HUES64 (cell line): ENCODE results near the gene R3HDML.
A peak's percentile ranks its signal among the peaks of the same experiment; 100 is the strongest.
"Not testable (repeated sequence)": the region's sequence is repeated elsewhere in the genome, so short reads cannot be mapped to it uniquely, and the experiment has no call there.

Experiments
- H3K27ac ChIP-seq: 2 replicates; pipeline ENCODE4 v1.7.0; 2013; ENCODE audit warnings: low read depth, low read length, inconsistent platforms
- H3K27me3 ChIP-seq: 2 replicates; pipeline ENCODE4 v1.6.1; 2013; ENCODE audit warnings: mild to moderate bottlenecking, low read length; ENCODE audit not compliant: insufficient read depth
- H3K36me3 ChIP-seq: 2 replicates; pipeline ENCODE4 v1.6.1; 2013; ENCODE audit warnings: mild to moderate bottlenecking, low read length; ENCODE audit not compliant: insufficient read depth
- H3K4me1 ChIP-seq: 2 replicates; pipeline ENCODE4 v1.6.1; 2013; ENCODE audit warnings: mild to moderate bottlenecking, low read length, moderate library complexity; ENCODE audit not compliant: insufficient read depth
- H3K4me3 ChIP-seq: 2 replicates; pipeline ENCODE4 v1.5.1; 2013; ENCODE audit warnings: mild to moderate bottlenecking, low read length, moderate library complexity
- H3K9ac ChIP-seq: 2 replicates; pipeline ENCODE4 v1.6.1; 2013; ENCODE audit warnings: mild to moderate bottlenecking, low read depth, low read length
- H3K9me3 ChIP-seq: 2 replicates; pipeline ENCODE4 v1.6.1; 2013; ENCODE audit warnings: low read depth, low read length; ENCODE audit not compliant: insufficient read depth
- WGBS: fragments of 150-250, 120-280 bp; methylation state at CpG from one replicate; pipeline ENCODE4 v1.1.7; 2013; ENCODE audit warnings: missing lambda C conversion rate; 5-methylcytosine and 5-hydroxymethylcytosine counted together

R3HDML gene

GRCh38 chr20:44331201-44331600 is 5.6 kb upstream of the R3HDML start:
- no peak overlapping the region for H3K4me3 ChIP-seq
- no peaks in the 10 kb centered on the region for H3K9me3 ChIP-seq
- WGBS = 100% methylated on average over 2 of the region's 2 CpGs
- H3K4me1 ChIP-seq = peaks cover 6% of the 10 kb centered on the region
- H3K27ac ChIP-seq = no peak overlapping the region
- no peaks in the 10 kb centered on the region for H3K36me3 ChIP-seq
- no peak overlapping the region for H3K9ac ChIP-seq
- H3K27me3 ChIP-seq = no peaks in the 10 kb centered on the region; the same call in 1 of the 2 replicates

DNA sequence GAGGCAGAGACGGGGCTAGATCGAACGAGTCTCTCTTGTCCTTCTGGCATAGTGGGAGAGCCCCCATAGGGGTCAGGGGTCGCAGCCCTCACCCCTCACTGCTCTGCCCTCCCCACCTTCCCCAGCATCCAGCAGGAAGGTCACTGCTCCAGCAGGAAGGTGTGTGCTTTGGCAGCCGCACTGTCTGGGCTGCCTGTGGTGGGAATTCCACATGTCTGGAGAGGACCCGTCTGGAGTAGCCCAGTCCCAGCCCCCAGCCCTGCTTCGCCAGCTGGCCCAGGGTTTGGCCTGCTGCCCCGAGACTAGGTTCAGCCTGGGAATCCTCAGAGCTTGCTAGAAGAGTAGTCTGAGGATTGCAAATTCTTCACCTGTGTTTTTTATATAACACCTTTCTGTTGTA is 2.5 kb upstream of the R3HDML start:
- no peaks in the 10 kb centered on the region for H3K9me3 ChIP-seq
- no peak overlapping the region for H3K4me3 ChIP-seq
- peaks cover 7% of the 10 kb centered on the region for H3K4me1 ChIP-seq
- no peaks in the 10 kb centered on the region; the same call in 1 of the 2 replicates for H3K27me3 ChIP-seq
- no peak overlapping the region for H3K9ac ChIP-seq
- 84% methylated on average over 8 of the region's 8 CpGs for WGBS
- H3K27ac ChIP-seq = no peak overlapping the region
- no peaks in the 10 kb centered on the region for H3K36me3 ChIP-seq

GRCh38 chr20:44334709-44335108 is 2.1 kb upstream of the R3HDML start:
- Histone ChIP-seq H3K9me3 (no peaks in the 10 kb centered on the region), H3K9ac (no peak overlapping the region), H3K27ac (no peak overlapping the region), H3K27me3 (no peaks in the 10 kb centered on the region; the same call in 1 of the 2 replicates), H3K36me3 (no peaks in the 10 kb centered on the region), H3K4me1 (peaks cover 7% of the 10 kb centered on the region), H3K4me3 (no peak overlapping the region)
- WGBS = 89% methylated on average over 4 of the region's 4 CpGs

- Histone ChIP-seq H3K4me3 (no peak overlapping the region; the same call in 1 of the 2 replicates), H3K4me1 (peaks cover 7% of the 10 kb centered on the region), H3K36me3 (no peaks in the 10 kb centered on the region), H3K27ac (no peak overlapping the region), H3K9me3 (no peaks in the 10 kb centered on the region), H3K9ac (no peak overlapping the region), H3K27me3 (no peaks in the 10 kb centered on the region; the same call in 1 of the 2 replicates)
- 93% methylated on average over 2 of the region's 2 CpGs for WGBS
Observed at GRCh38 chr20:44335675-44336074, 1.2 kb upstream of the R3HDML start.

DNA sequence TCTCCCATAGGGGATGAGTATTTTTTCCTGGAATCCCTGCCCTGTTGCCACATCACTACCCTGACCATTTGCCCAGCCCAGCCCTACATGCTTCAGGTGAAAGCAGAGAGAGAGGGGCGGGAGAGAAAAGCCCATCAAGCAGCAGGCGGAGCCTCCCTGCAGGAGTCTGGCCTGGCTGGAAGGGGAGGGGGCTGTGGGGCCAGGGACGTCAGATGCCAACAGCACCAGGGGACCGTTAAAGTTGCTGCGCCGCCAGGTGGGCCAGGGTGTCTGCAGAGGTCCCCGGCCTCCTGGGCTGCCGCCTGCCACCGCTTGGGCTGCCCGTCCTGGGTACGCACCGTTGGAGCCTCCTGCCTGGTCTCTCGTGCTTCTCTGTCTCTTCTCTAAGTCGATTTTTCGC is 757 bp upstream of the R3HDML start:
- no peaks in the 10 kb centered on the region for H3K9me3 ChIP-seq
- no peaks in the 10 kb centered on the region; the same call in 1 of the 2 replicates for H3K27me3 ChIP-seq
- 16% methylated on average over 15 of the region's 15 CpGs for WGBS
- peak overlapping the region; percentile 22 for H3K4me3 ChIP-seq
- H3K27ac ChIP-seq = no peak overlapping the region
- H3K9ac ChIP-seq = peak overlapping the region; percentile 41; the same call in 1 of the 2 replicates
- H3K4me1 ChIP-seq = peaks cover 7% of the 10 kb centered on the region
- no peaks in the 10 kb centered on the region for H3K36me3 ChIP-seq

DNA sequence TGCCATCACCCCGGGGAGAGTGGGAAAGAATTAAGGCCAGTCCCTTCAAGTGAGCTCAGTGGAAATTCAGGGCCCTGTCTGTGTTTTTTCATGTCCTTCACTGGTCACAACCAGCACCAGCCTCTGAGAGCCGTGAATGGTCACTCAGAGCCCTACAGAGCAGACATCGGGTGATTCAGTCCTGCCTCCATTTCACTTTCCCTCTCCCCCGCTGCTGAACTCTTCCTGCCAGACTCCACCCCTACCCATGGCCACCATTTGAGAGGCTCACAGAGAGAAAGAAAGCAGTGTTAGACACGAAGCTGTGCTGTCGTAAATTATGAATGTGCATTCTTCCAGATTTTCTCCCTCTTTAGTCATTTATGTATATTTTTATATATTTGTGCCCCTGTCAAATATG is 5.4 kb downstream of the R3HDML start:
- 76% methylated on average over 4 of the region's 6 CpGs for WGBS
- H3K27me3 ChIP-seq = no peaks in the 10 kb centered on the region
- no peak overlapping the region for H3K27ac ChIP-seq
- no peak overlapping the region for H3K4me3 ChIP-seq
- no peak overlapping the region for H3K9ac ChIP-seq
- H3K4me1 ChIP-seq = no peaks in the 10 kb centered on the region
- no peaks in the 10 kb centered on the region for H3K9me3 ChIP-seq
- no peaks in the 10 kb centered on the region for H3K36me3 ChIP-seq

DNA sequence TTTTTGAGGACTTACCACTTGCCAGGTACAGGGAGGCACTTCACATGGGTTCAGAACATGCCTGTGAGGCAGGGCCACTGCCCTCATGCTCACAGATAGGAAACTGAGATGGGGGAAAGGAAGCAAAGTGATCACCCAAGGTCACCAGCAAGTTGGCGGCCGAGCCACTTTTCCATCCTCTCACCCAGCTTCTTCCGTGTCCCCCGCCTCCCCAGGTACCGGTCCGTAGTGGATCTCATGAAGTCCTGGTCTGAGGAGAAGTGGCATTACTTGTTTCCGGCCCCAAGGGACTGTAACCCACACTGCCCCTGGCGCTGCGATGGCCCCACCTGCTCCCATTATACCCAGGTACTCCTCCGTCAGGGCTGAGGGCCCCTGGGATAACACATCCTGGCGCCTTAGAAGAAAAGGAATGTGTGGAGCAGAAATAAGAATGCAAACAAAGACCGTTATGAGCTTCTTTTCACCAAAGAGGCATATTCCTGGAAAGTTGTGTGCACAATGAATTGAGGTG is 6.4 kb downstream of the R3HDML start:
- no peaks in the 10 kb centered on the region for H3K27me3 ChIP-seq
- no peaks in the 10 kb centered on the region for H3K36me3 ChIP-seq
- H3K9me3 ChIP-seq = no peaks in the 10 kb centered on the region
- H3K9ac ChIP-seq = no peak overlapping the region
- H3K27ac ChIP-seq = no peak overlapping the region
- H3K4me1 ChIP-seq = no peaks in the 10 kb centered on the region
- no peak overlapping the region for H3K4me3 ChIP-seq
- 87% methylated on average over 12 of the region's 12 CpGs for WGBS

DNA sequence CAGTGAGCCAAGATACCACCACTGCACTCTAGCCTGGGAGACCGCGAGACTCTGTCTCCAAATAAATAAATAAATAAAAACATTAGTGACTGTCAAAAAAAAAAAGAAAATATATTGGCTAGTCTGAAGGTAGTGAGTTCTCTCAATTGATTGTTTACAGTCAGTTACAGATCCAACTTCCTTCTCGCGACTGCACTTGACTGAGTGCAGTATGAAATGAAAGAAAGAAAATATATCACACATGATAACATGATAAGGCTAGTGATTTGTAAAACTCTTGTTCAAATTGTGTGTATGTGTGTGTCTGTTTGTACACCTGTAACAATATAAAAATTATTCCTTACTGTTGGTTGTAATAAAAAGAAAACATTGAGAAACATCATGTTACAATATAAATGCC is 7.9 kb downstream of the R3HDML start:
- Histone ChIP-seq H3K9me3 (no peaks in the 10 kb centered on the region), H3K9ac (no peak overlapping the region), H3K36me3 (no peaks in the 10 kb centered on the region), H3K4me3 (no peak overlapping the region), H3K4me1 (no peaks in the 10 kb centered on the region), H3K27me3 (no peaks in the 10 kb centered on the region), H3K27ac (no peak overlapping the region)
- WGBS = no CpG with 5 or more reads among the region's 4 CpGs

DNA sequence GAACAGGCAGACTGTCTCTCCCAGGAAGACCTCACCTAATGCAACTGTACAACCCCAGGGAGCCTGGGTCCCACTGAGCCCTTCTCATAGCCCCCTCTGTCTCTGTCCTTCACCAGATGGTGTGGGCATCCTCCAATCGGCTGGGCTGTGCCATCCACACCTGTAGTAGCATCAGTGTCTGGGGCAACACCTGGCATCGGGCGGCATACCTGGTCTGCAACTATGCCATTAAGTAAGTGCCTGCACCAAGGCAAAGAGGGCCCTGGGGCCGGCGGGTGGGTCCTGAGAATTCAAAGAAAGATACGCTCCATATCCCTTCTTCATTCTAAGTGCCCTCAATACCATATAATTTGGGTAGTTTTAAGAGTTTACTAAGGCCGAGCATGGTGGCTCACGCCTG is 8.3 kb downstream of the R3HDML start:
- H3K36me3 ChIP-seq = no peaks in the 10 kb centered on the region
- no peak overlapping the region for H3K9ac ChIP-seq
- H3K27me3 ChIP-seq = no peaks in the 10 kb centered on the region
- WGBS = 94% methylated on average over 7 of the region's 8 CpGs
- H3K4me1 ChIP-seq = no peaks in the 10 kb centered on the region
- no peak overlapping the region for H3K4me3 ChIP-seq
- no peak overlapping the region for H3K27ac ChIP-seq
- H3K9me3 ChIP-seq = no peaks in the 10 kb centered on the region

DNA sequence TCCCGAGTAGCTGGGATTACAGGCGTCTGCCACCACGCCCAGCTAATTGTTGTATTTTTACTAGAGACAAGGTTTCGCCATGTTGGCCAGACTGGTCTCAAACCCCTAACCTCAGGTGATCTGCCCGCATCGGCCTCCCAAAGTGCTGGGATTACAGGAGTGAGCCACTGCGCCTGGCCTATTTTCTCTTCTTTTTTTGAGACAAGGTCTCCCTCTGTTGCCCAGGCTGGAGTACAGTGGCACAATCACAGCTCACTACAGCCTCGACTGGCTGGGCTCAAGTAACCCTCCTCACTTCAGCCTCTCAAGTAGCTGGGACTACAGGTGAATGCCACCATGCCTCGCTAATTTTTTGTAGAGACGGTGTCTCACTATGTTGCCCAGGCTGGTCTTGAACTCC is 9.1 kb downstream of the R3HDML start:
- H3K4me1 ChIP-seq, H3K27me3 ChIP-seq, H3K36me3 ChIP-seq, H3K9ac ChIP-seq, H3K4me3 ChIP-seq, H3K9me3 ChIP-seq, H3K27ac ChIP-seq: not testable (repeated sequence)
- 94% methylated on average over 10 of the region's 10 CpGs for WGBS

DNA sequence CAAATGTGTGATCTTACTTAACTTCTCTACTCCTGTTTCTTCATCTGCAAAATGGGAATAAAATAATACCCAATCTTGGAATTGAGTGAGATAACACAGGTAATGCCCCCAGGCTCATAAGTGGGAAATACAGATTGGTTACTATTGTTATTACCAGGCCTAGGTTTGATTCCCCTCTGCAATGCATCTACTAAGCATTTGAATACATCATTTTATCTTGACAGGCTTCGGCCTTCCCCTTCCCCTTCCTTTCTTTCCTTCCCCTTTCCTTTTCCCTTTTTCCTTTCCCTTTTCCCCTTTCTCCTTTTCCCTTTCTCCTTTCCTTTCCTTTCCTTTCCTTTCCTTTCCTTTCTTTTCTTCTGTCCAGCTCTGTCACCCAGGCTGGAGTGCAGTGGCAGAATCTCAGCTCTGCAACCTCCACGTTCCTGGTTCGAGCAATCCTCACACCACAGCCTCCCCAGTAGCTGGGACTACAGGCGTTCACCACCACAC is 11.4 kb downstream of the R3HDML start:
- Histone ChIP-seq H3K27ac (no peak overlapping the region), H3K4me1 (no peaks in the 10 kb centered on the region), H3K9ac (no peak overlapping the region), H3K27me3 (no peaks in the 10 kb centered on the region), H3K9me3 (no peaks in the 10 kb centered on the region), H3K4me3 (no peak overlapping the region), H3K36me3 (no peaks in the 10 kb centered on the region)
- 89% methylated on average over 4 of the region's 4 CpGs for WGBS

- Histone ChIP-seq H3K4me3 (no peak overlapping the region), H3K36me3 (no peaks in the 10 kb centered on the region), H3K9me3 (no peaks in the 10 kb centered on the region), H3K4me1 (no peaks in the 10 kb centered on the region), H3K27ac (no peak overlapping the region), H3K9ac (no peak overlapping the region), H3K27me3 (no peaks in the 10 kb centered on the region)
- 88% methylated on average over 3 of the region's 3 CpGs for WGBS
Observed at GRCh38 chr20:44349349-44349748, 12.5 kb downstream of the R3HDML start.
